Measurements from ENCODE around the gene DPEP1. TPM values are rescaled to one million over a fixed set of nuclear protein-coding genes. Genes with fewer than 3 reads are reported as not detected.

DPEP1 gene
- total RNA-seq, 2 experiments from 2014 or later, result not detected

DNA sequence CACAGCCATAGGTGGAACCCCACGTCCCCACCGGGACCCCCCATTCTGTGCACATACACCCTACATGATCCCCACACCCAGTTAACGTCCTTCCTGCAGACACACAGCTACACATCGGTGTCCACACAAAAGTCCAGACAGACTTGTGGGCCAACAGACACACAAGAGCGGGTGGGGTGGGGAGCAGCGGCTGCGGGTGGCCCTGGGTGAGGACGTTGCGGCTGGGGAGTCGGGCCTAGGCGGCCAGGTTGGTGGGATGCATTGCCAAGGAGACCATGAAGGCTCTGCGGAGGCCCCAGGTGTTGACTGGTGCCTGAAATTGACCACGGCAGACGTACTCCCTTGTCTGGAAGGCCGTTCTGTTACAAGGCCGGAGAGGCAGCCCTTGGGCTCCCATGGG is 8.7 kb upstream of the DPEP1 start:
- Mint-ChIP-seq H3K4me1 (ENCODE audit: low read depth) (peaks cover 10% of the 10 kb centered on the region), H3K4me3 (no peak overlapping the region), H3K36me3 (ENCODE audit: low read depth) (no peaks in the 10 kb centered on the region), H3K27me3 (ENCODE audit: low read depth) (peaks cover 7% of the 10 kb centered on the region), H3K9me3 (ENCODE audit: insufficient read depth) (no peaks in the 10 kb centered on the region), H3K27ac (no peak overlapping the region)
- ChIA-PET CTCF (no interaction called here), POLR2A (no interaction called here)
- DNase-seq, result no peak
- ATAC-seq, result no peak

DNA sequence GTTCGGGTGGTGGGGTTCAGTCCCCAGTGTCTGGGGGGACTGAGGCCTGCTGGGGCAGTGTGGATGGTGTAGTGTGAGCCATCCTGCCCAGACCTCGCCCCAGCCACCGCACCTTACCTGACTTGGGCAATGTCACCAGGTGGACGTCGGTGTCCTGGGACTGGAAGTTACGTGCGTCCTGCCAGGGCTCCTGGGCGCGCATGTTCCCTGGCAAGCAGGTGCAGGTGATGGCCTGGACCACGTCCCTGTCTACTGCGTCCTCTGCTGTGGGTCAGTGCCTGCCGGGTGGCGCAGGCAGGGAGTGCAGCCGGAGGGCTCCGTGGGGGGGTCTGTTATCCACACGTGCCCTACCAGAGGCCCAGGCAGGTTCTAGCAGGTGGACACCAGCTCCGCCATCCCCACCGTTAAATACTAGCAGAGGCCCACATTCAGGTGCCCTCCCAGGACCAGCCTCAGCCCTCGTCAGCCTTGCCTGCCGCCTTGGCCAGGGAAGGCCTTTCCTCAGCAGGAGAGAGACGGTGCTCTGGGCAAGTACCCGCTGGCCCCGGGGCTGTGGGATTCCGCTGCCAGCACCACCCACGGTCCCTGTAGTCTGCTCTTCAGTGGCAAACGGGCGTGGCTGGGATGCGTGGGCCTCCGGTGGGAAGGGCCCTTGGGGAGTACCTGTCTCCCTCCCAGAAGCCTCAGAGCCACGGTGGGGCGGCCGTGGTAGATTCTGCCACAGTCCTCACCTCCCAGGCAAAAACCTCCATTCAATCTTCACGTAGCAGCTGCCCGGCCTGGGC is 8.1 kb upstream of the DPEP1 start:
- Mint-ChIP-seq H3K4me1 (ENCODE audit: low read depth) (peaks cover 10% of the 10 kb centered on the region), H3K36me3 (ENCODE audit: low read depth) (no peaks in the 10 kb centered on the region), H3K4me3 (no peak overlapping the region), H3K27me3 (ENCODE audit: low read depth) (peaks cover 5% of the 10 kb centered on the region), H3K9me3 (ENCODE audit: insufficient read depth) (no peaks in the 10 kb centered on the region), H3K27ac (no peak overlapping the region)
- POLR2A ChIA-PET, result no interaction called here
- CTCF ChIA-PET, result no interaction called here
- ATAC-seq (no peak), DNase-seq (no peak)

DNA sequence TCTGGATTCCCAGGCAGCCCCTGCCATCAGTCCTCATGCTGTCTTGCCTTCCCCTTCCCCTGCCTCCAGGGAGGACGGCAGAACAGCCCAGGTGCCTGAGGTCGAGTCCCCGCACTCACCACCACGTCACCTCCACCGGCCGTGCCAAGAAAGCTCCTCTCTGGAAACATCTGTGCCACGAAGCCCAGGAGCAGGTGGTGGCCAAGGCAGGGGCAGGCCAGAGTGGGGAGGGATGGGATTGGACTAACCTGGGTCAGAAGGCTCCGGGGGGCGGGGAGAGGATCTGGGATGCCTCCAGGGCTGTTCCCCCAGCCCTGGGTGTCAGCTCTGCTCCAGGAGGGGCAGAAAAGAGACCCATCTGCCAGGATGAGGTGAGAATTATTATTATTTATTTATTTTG is 7.4 kb upstream of the DPEP1 start:
- H3K27me3 Mint-ChIP-seq (ENCODE audit: low read depth), result peaks cover 4% of the 10 kb centered on the region
- no peak overlapping the region for H3K27ac Mint-ChIP-seq
- H3K4me3 Mint-ChIP-seq, result no peak overlapping the region
- ChIA-PET POLR2A (no interaction called here), CTCF (no interaction called here)
- no peaks in the 10 kb centered on the region for H3K9me3 Mint-ChIP-seq (ENCODE audit: insufficient read depth)
- DNase-seq (no peak), ATAC-seq (no peak)
- peaks cover 10% of the 10 kb centered on the region for H3K4me1 Mint-ChIP-seq (ENCODE audit: low read depth)
- no peaks in the 10 kb centered on the region for H3K36me3 Mint-ChIP-seq (ENCODE audit: low read depth)

DNA sequence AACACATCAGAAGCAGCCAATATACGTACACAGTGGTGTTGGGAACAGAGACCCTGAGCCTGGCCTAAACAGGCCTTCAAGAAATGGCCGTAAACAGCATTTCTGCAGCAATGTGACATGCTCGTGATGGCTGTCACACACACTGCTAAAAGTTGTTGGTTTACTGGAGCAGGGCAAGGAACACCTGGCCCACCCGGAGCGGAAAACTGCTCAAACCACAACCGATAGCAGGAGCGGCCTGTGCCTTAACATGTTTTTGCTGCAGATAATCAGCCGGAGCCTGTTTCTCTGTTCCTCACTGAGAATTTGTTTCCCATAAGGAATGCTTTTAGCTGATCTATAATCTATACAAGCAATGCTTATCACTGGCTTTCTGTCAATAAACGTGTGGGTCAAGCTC is 6.0 kb upstream of the DPEP1 start:
- Mint-ChIP-seq H3K27ac (no peak overlapping the region), H3K36me3 (ENCODE audit: low read depth) (no peaks in the 10 kb centered on the region), H3K9me3 (ENCODE audit: insufficient read depth) (no peaks in the 10 kb centered on the region), H3K4me1 (ENCODE audit: low read depth) (peaks cover 8% of the 10 kb centered on the region), H3K27me3 (ENCODE audit: low read depth) (peaks cover 4% of the 10 kb centered on the region), H3K4me3 (no peak overlapping the region)
- no peak for ATAC-seq
- DNase-seq, result no peak
- ChIA-PET CTCF (no interaction called here), POLR2A (no interaction called here)

DNA sequence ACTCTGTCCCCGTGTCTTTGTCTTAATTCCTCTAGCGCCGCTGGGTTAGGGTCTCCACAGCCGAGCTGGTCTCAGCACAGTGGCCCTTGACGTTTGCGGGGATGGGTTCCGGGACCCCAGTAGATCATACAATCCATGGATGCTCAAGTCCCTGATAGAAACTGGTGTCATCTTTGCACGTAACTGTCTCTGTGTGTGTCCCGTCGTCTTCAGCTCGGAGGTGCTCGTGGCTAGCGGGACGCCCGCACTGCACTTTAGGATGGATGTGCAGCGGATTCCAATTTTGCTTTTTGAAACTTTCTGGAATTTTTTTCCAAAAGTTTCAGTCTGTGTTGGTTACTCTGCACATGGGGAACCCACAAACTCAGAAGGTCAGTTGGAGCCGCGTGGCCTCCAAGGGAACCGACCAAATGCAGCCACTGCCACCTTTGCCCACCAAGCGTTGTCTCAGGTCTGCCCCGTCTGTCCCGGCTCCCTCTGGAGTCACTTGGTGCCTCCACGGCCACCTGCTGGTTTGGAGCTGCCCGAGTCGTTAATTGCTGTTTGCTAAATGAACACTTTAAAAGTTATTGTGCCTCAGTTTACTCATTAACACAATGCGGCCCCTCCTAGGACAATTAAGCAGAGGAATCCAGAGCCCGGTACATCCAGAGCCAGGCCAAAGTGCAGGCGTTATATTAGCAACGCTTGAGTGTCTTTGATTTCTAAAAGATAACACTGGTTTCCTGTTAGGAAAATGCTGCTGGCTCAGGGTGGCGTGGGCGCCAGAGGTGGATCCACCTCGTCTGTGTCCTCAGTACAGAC is 5.3 kb upstream of the DPEP1 start:
- Mint-ChIP-seq H3K4me3 (no peak overlapping the region), H3K9me3 (ENCODE audit: insufficient read depth) (no peaks in the 10 kb centered on the region), H3K4me1 (ENCODE audit: low read depth) (peaks cover 1% of the 10 kb centered on the region), H3K36me3 (ENCODE audit: low read depth) (no peaks in the 10 kb centered on the region), H3K27me3 (ENCODE audit: low read depth) (peaks cover 3% of the 10 kb centered on the region), H3K27ac (no peak overlapping the region)
- no peak for ATAC-seq
- ChIA-PET CTCF (no interaction called here), POLR2A (no interaction called here)
- no peak for DNase-seq

DNA sequence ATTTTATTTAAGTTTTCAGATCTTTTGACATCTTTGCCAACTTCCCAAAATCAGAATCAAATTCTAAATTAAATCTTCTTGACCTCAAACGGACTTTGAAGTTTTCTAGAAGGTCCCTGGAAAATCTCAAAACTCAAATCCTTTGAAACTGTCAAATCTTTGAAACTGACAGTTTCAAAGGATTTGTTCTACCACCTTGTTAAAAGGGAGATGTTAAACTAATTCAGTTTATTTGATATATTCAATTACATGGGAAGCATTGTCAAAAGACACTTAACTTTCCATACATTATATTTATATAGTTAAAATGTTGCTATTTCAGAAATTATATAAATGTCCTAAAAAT is 3.4 kb upstream of the DPEP1 start:
- ChIA-PET CTCF (no interaction called here), POLR2A (no interaction called here)
- H3K36me3 Mint-ChIP-seq (ENCODE audit: low read depth), result no peaks in the 10 kb centered on the region
- peaks cover 2% of the 10 kb centered on the region for H3K27me3 Mint-ChIP-seq (ENCODE audit: low read depth)
- ATAC-seq (no peak), DNase-seq (no peak)
- H3K9me3 Mint-ChIP-seq (ENCODE audit: insufficient read depth), result no peaks in the 10 kb centered on the region
- H3K4me3 Mint-ChIP-seq, result no peak overlapping the region
- H3K27ac Mint-ChIP-seq, result no peak overlapping the region
- H3K4me1 Mint-ChIP-seq (ENCODE audit: low read depth), result no peaks in the 10 kb centered on the region

DNA sequence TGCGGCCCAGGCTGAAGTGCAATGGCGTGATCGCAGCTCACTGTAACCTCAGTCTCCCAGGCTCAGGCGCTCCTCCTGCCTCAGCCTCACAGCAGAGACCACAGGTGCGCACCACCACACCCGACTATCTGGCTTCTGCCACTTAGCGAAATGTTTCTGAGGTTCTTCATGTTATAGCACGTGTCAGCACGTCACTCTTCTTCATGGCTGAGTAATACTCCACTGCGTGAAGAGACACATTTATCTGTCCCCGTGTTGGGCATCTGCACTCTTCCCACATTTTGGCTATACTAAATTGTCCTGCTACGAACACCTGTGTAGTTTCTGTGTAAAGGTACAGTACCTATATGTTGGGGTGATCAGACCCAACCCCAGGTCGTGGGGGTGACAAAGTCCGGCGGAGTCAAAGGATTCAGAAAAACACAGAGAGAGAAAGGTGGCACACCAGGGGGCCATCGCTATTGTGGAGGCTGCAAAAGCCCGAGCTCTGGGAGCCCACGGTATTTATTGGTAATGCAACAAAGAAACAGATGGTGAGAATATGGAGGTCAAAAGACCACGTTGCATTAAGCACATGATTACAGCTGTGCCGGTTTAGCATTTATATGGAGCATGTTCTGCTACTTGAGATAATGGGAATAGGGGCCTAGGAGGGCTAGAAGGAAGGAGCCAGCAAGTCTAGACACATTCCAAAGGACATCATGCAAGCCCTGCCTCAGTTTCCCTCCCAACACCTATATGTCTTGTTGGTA is 851 bp upstream of the DPEP1 start:
- Mint-ChIP-seq H3K4me3 (no peak overlapping the region), H3K27me3 (ENCODE audit: low read depth) (peaks cover 2% of the 10 kb centered on the region), H3K9me3 (ENCODE audit: insufficient read depth) (peaks cover 6% of the 10 kb centered on the region), H3K27ac (no peak overlapping the region), H3K36me3 (ENCODE audit: low read depth) (peaks cover 5% of the 10 kb centered on the region), H3K4me1 (ENCODE audit: low read depth) (peaks cover 10% of the 10 kb centered on the region)
- ChIA-PET POLR2A (no interaction called here), CTCF (no interaction called here)
- ATAC-seq (no peak), DNase-seq (no peak)

DNA sequence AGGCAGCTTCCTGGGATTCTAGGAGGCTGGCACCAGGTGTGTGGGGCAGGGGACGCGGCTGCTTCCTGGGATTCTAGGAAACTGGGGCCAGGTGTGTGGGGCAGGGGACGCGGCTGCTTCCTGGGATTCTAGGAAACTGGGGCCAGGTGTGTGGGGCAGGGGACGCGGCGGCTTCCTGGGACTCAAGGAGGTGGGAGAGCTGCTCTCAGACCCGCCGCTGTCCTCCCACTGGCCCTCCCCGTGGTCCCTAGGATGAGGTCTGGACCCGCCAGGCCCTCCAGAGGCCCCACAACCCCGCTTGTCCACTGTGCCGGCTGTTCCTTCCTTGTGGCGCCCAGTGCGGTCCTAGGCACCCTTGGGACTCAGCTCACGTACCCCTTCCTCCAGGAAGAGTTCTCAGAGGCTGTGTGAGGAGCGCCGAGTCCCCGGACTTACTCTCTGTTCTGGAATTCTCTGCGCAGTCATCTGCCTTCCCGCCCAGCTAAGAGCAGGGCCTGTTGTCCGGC is 565 bp downstream of the DPEP1 start:
- Mint-ChIP-seq H3K9me3 (ENCODE audit: insufficient read depth) (peaks cover 6% of the 10 kb centered on the region), H3K4me3 (no peak overlapping the region), H3K27ac (no peak overlapping the region), H3K27me3 (ENCODE audit: low read depth) (peaks cover 2% of the 10 kb centered on the region), H3K36me3 (ENCODE audit: low read depth) (peaks cover 5% of the 10 kb centered on the region), H3K4me1 (ENCODE audit: low read depth) (peaks cover 10% of the 10 kb centered on the region)
- ChIA-PET CTCF (interaction anchor here (0.7 to 1.5 kb wide), 2 partner anchors 13 to 728 kb away, joined by 3 to 5 read pairs; no protein-coding TSS in a partner anchor), POLR2A (no interaction called here)
- no peak for DNase-seq
- no peak for ATAC-seq

DNA sequence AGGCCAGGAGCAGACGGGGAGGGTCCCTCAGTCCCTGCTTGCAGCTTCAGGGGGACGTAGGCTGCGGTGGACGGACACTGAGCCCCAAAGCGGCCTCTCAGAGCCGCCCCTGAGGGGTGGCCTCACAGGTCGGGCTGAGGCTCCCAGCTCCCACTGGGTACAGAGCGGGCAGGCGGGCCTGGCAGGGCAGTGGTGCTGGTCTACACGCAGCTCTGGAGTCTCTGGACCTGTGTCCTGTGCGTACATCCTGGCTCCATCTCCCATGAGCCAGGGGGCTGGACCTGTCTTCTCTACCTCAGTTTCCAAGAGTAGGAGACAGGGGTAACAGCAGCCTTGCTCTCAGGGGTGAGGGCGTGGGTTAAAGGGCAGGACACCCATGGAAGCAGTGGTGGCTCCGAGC is 1.7 kb downstream of the DPEP1 start:
- peaks cover 2% of the 10 kb centered on the region for H3K27me3 Mint-ChIP-seq (ENCODE audit: low read depth)
- H3K4me1 Mint-ChIP-seq (ENCODE audit: low read depth), result peaks cover 10% of the 10 kb centered on the region
- no peak for DNase-seq
- H3K9me3 Mint-ChIP-seq (ENCODE audit: insufficient read depth), result peaks cover 6% of the 10 kb centered on the region
- H3K36me3 Mint-ChIP-seq (ENCODE audit: low read depth), result peaks cover 5% of the 10 kb centered on the region
- CTCF ChIA-PET, result interaction anchor here (1.5 kb wide), 1 partner anchor 15 kb away, joined by 5 read pairs; no protein-coding TSS in a partner anchor
- no peak for ATAC-seq
- H3K4me3 Mint-ChIP-seq, result no peak overlapping the region
- POLR2A ChIA-PET, result interaction anchor here (1.2 kb wide), 1 partner anchor 13 kb away, joined by 3 read pairs; no protein-coding TSS in a partner anchor
- no peak overlapping the region for H3K27ac Mint-ChIP-seq

DNA sequence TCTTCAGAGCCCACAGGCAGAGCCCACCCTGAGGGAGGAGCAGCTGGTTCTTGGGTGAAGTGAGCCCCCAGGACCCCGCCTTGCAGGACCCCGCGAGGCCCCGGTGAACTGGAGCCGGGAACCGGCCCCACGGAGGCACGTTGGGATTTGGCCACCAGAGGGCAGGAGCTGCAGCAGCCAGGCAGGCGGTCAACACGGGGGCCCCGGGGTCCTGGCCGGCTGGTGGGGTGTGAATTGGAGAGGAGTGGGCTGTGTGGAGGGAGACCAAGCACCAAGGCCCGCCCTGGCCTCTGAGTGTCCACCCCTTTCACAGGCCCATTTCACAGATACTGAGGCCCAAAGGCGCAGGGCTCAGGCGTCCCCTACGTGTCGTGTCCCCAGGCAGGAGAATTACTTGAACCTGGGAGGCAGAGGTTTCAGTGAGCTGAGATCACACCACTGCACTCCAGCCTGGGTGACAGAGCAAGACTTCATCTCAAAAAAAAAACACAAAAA is 2.2 kb downstream of the DPEP1 start:
- ATAC-seq, result no peak
- Mint-ChIP-seq H3K27me3 (ENCODE audit: low read depth) (peaks cover 2% of the 10 kb centered on the region), H3K36me3 (ENCODE audit: low read depth) (peaks cover 5% of the 10 kb centered on the region), H3K4me1 (ENCODE audit: low read depth) (peaks cover 10% of the 10 kb centered on the region), H3K27ac (no peak overlapping the region), H3K4me3 (no peak overlapping the region), H3K9me3 (ENCODE audit: insufficient read depth) (peaks cover 6% of the 10 kb centered on the region)
- DNase-seq, result no peak
- POLR2A ChIA-PET, result interaction anchor here (1.2 kb wide), 1 partner anchor 14 kb away, joined by 3 read pairs; no protein-coding TSS in a partner anchor
- CTCF ChIA-PET, result interaction anchor here (1.5 kb wide), 1 partner anchor 15 kb away, joined by 5 read pairs; no protein-coding TSS in a partner anchor

DNA sequence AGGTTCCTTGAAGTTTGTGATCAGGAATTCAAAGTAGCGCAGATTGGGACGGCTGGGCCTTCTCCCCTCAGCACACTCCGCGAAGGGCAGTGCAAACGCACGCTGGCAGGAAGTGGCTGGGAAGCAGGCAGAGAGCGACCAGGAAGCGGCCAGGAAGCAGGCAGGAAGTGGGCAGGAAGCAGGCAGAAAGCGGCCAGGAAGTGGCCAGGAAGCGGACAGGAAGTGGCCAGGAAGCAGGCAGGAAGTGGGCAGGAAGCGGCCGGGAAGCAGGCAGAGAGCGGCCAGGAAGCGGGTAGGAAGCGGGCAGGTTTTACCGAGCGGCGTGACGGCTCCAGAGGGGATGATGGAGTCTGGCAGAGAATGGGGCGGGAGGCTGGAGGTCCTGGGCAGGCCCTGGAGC is 3.2 kb downstream of the DPEP1 start:
- peaks cover 6% of the 10 kb centered on the region for H3K9me3 Mint-ChIP-seq (ENCODE audit: insufficient read depth)
- CTCF ChIA-PET, result no interaction called here
- peaks cover 10% of the 10 kb centered on the region for H3K4me1 Mint-ChIP-seq (ENCODE audit: low read depth)
- POLR2A ChIA-PET, result no interaction called here
- peak overlapping the region; percentile 42 for H3K4me3 Mint-ChIP-seq
- H3K27ac Mint-ChIP-seq, result peak overlapping the region; percentile 90
- DNase-seq (peak; percentile 38), ATAC-seq (no peak)
- peaks cover 2% of the 10 kb centered on the region for H3K27me3 Mint-ChIP-seq (ENCODE audit: low read depth)
- H3K36me3 Mint-ChIP-seq (ENCODE audit: low read depth), result peaks cover 5% of the 10 kb centered on the region

Measured in activated CD8-positive, alpha-beta T cell treated with anti-CD3 and anti-CD28 coated beads, Interleukin-2, amount 10 ng/mL, durations not matched to agents 7 days and 5 days (primary cell).